Measurements from ENCODE around the gene HTR2B. TPM values are rescaled to one million over a fixed set of nuclear protein-coding genes. Genes with fewer than 3 reads are reported as not detected.
"Not testable (repeated sequence)": the region's sequence is repeated elsewhere in the genome, so short reads cannot be mapped to it uniquely, and the experiment has no call there.

HTR2B gene
- total RNA-seq, 2 experiments from 2014 or later: 0.10 to 0.13 TPM

GRCh38 chr2:231102772-231103171 is 22.1 kb downstream of the HTR2B start:
- no peaks in the 10 kb centered on the region for H3K27me3 Mint-ChIP-seq
- ChIA-PET CTCF (interaction anchor here (0.5 to 3.3 kb wide), 7 partner anchors 124 to 353 kb away, joined by 3 to 30 read pairs (median 3); no protein-coding TSS in a partner anchor), POLR2A (no interaction called here)
- peaks cover 40% of the 10 kb centered on the region for H3K36me3 Mint-ChIP-seq (ENCODE audit: low read depth)
- no peak overlapping the region for H3K4me3 Mint-ChIP-seq
- DNase-seq: no peak
- peaks cover 13% of the 10 kb centered on the region for H3K9me3 Mint-ChIP-seq
- peaks cover 2% of the 10 kb centered on the region for H3K4me1 Mint-ChIP-seq
- H3K27ac Mint-ChIP-seq: no peak overlapping the region

GRCh38 chr2:231100990-231101389 is 23.9 kb downstream of the HTR2B start:
- no peaks in the 10 kb centered on the region for H3K27me3 Mint-ChIP-seq
- H3K36me3 Mint-ChIP-seq (ENCODE audit: low read depth): peaks cover 55% of the 10 kb centered on the region
- CTCF ChIA-PET: interaction anchor here (0.8 to 1.3 kb wide), 3 partner anchors 11 to 351 kb away, joined by 3 read pairs; no protein-coding TSS in a partner anchor
- no peak overlapping the region for H3K4me3 Mint-ChIP-seq
- H3K4me1 Mint-ChIP-seq: peaks cover 2% of the 10 kb centered on the region
- peaks cover 13% of the 10 kb centered on the region for H3K9me3 Mint-ChIP-seq
- DNase-seq: no peak
- POLR2A ChIA-PET: interaction anchor here (0.8 kb wide), 1 partner anchor 21 kb away, joined by 3 read pairs; no protein-coding TSS in a partner anchor
- H3K27ac Mint-ChIP-seq: no peak overlapping the region

GRCh38 chr2:231100321-231100720 is 24.5 kb downstream of the HTR2B start:
- peaks cover 13% of the 10 kb centered on the region for H3K9me3 Mint-ChIP-seq
- H3K27ac Mint-ChIP-seq, POLR2A ChIA-PET, H3K4me1 Mint-ChIP-seq, H3K4me3 Mint-ChIP-seq, H3K27me3 Mint-ChIP-seq, DNase-seq: not testable (repeated sequence)
- H3K36me3 Mint-ChIP-seq (ENCODE audit: low read depth): peaks cover 59% of the 10 kb centered on the region
- CTCF ChIA-PET: interaction anchor here (0.6 kb wide), 1 partner anchor 352 kb away, joined by 3 read pairs; no protein-coding TSS in a partner anchor

- Mint-ChIP-seq H3K9me3 (peaks cover 13% of the 10 kb centered on the region), H3K4me3 (no peak overlapping the region), H3K36me3 (ENCODE audit: low read depth) (peaks cover 62% of the 10 kb centered on the region), H3K4me1 (peaks cover 2% of the 10 kb centered on the region), H3K27me3 (no peaks in the 10 kb centered on the region), H3K27ac (no peak overlapping the region)
- no peak for DNase-seq
- ChIA-PET CTCF (interaction anchor here (0.6 kb wide), 1 partner anchor 353 kb away, joined by 3 read pairs; no protein-coding TSS in a partner anchor), POLR2A (no interaction called here)
These were observed 24.9 kb downstream of the HTR2B start for GRCh38 chr2:231099918-231100317.

GRCh38 chr2:231094736-231095346 is 30.0 kb downstream of the HTR2B start:
- Mint-ChIP-seq H3K27me3 (no peaks in the 10 kb centered on the region), H3K9me3 (peaks cover 10% of the 10 kb centered on the region), H3K36me3 (ENCODE audit: low read depth) (peaks cover 89% of the 10 kb centered on the region), H3K4me3 (no peak overlapping the region), H3K4me1 (no peaks in the 10 kb centered on the region), H3K27ac (no peak overlapping the region)
- ChIA-PET CTCF (interaction anchor here (1.3 kb wide), 1 partner anchor 9 kb away, joined by 6 read pairs; no protein-coding TSS in a partner anchor), POLR2A (interaction anchor here (1.2 kb wide), 1 partner anchor 56 kb away, joined by 3 read pairs; no protein-coding TSS in a partner anchor)
- no peak for DNase-seq

GRCh38 chr2:231093933-231094332 is 30.9 kb downstream of the HTR2B start:
- peaks cover 87% of the 10 kb centered on the region for H3K36me3 Mint-ChIP-seq (ENCODE audit: low read depth)
- no peaks in the 10 kb centered on the region for H3K27me3 Mint-ChIP-seq
- H3K4me1 Mint-ChIP-seq: no peaks in the 10 kb centered on the region
- no peak overlapping the region for H3K27ac Mint-ChIP-seq
- DNase-seq: no peak
- POLR2A ChIA-PET: no interaction called here
- H3K4me3 Mint-ChIP-seq: no peak overlapping the region
- CTCF ChIA-PET: interaction anchor here (0.9 kb wide), 1 partner anchor 11 kb away, joined by 3 read pairs; no protein-coding TSS in a partner anchor
- H3K9me3 Mint-ChIP-seq: peaks cover 8% of the 10 kb centered on the region

GRCh38 chr2:231088754-231089153 is 36.1 kb downstream of the HTR2B start:
- POLR2A ChIA-PET: no interaction called here

GRCh38 chr2:231084565-231084964 is 40.3 kb downstream of the HTR2B start:
- CTCF ChIA-PET: interaction anchor here (1.9 kb wide), 1 partner anchor 19 kb away, joined by 5 read pairs; no protein-coding TSS in a partner anchor
- H3K36me3 Mint-ChIP-seq (ENCODE audit: low read depth): peaks cover 68% of the 10 kb centered on the region
- no peak for DNase-seq
- peaks cover 2% of the 10 kb centered on the region for H3K4me1 Mint-ChIP-seq
- POLR2A ChIA-PET: no interaction called here
- no peak overlapping the region for H3K27ac Mint-ChIP-seq
- H3K9me3 Mint-ChIP-seq: no peaks in the 10 kb centered on the region
- H3K4me3 Mint-ChIP-seq: no peak overlapping the region
- H3K27me3 Mint-ChIP-seq: no peaks in the 10 kb centered on the region

More at GRCh38 chr2:231088754-231089153, 36.1 kb downstream of the HTR2B start:
- Mint-ChIP-seq H3K27ac (no peak overlapping the region), H3K4me1 (peaks cover 2% of the 10 kb centered on the region), H3K9me3 (no peaks in the 10 kb centered on the region), H3K36me3 (ENCODE audit: low read depth) (peaks cover 72% of the 10 kb centered on the region), H3K4me3 (no peak overlapping the region), H3K27me3 (no peaks in the 10 kb centered on the region)
- CTCF ChIA-PET: interaction anchor here (1.1 kb wide), 1 partner anchor 10 kb away, joined by 5 read pairs; no protein-coding TSS in a partner anchor
- DNase-seq: no peak

GRCh38 chr2:231069379-231070054 is 55.3 kb downstream of the HTR2B start:
- ChIA-PET POLR2A (interaction anchor here (0.8 kb wide), 1 partner anchor 12 kb away, joined by 4 read pairs; the partner anchor contains the start of gene PSMD1), CTCF (interaction anchor here (0.5 to 2.1 kb wide), 5 partner anchors 12 to 382 kb away, joined by 3 to 11 read pairs (median 3); partner anchors contain the start of gene PSMD1)
- Mint-ChIP-seq H3K27me3 (no peaks in the 10 kb centered on the region), H3K36me3 (ENCODE audit: low read depth) (peaks cover 58% of the 10 kb centered on the region), H3K27ac (peak overlapping the region; percentile 19), H3K4me3 (no peak overlapping the region), H3K4me1 (peaks cover 25% of the 10 kb centered on the region), H3K9me3 (no peaks in the 10 kb centered on the region)
- DNase-seq: no peak

GRCh38 chr2:231068525-231069222 is 56.2 kb downstream of the HTR2B start:
- Mint-ChIP-seq H3K27me3 (no peaks in the 10 kb centered on the region), H3K27ac (peak overlapping the region; percentile 77), H3K36me3 (ENCODE audit: low read depth) (peaks cover 63% of the 10 kb centered on the region), H3K4me1 (peaks cover 25% of the 10 kb centered on the region), H3K9me3 (no peaks in the 10 kb centered on the region), H3K4me3 (no peak overlapping the region)
- DNase-seq: peak; percentile 52
- ChIA-PET POLR2A (interaction anchor here (0.8 kb wide), 1 partner anchor 12 kb away, joined by 4 read pairs; the partner anchor contains the start of gene PSMD1), CTCF (interaction anchor here (0.5 to 2.1 kb wide), 7 partner anchors 11 to 383 kb away, joined by 3 to 11 read pairs (median 5); partner anchors contain the start of gene PSMD1)

- not testable (repeated sequence) for DNase-seq, H3K27me3 Mint-ChIP-seq, H3K9me3 Mint-ChIP-seq, H3K4me3 Mint-ChIP-seq
- ChIA-PET CTCF (interaction anchor here (1.2 to 1.5 kb wide), 4 partner anchors 9 to 165 kb away, joined by 3 to 5 read pairs (median 4); partner anchors contain the start of gene PSMD1), POLR2A (interaction anchor here (0.8 kb wide), 1 partner anchor 11 kb away, joined by 4 read pairs; the partner anchor contains the start of gene PSMD1)
- peaks cover 67% of the 10 kb centered on the region for H3K36me3 Mint-ChIP-seq (ENCODE audit: low read depth)
- H3K4me1 Mint-ChIP-seq: peaks cover 30% of the 10 kb centered on the region
- H3K27ac Mint-ChIP-seq: peak overlapping the region; percentile 77
These were observed 57.3 kb downstream of the HTR2B start for GRCh38 chr2:231067531-231067930.

GRCh38 chr2:231065966-231066365 is 58.9 kb downstream of the HTR2B start:
- Mint-ChIP-seq H3K27me3 (no peaks in the 10 kb centered on the region), H3K4me1 (peaks cover 38% of the 10 kb centered on the region), H3K27ac (no peak overlapping the region), H3K9me3 (no peaks in the 10 kb centered on the region), H3K4me3 (no peak overlapping the region), H3K36me3 (ENCODE audit: low read depth) (peaks cover 65% of the 10 kb centered on the region)
- no peak for DNase-seq
- POLR2A ChIA-PET: no interaction called here
- CTCF ChIA-PET: interaction anchor here (1.4 kb wide), 1 partner anchor 9 kb away, joined by 4 read pairs; the partner anchor contains the start of gene PSMD1

All from activated CD4-positive, alpha-beta memory T cell treated with anti-CD3 and anti-CD28 coated beads, Interleukin-2, amount 10 ng/mL, durations not matched to agents 7 days and 5 days (primary cell).